WTC11 (cell line): Measurements from ENCODE around the gene TEC. TPM values are rescaled to one million over a fixed set of nuclear protein-coding genes. Genes with fewer than 3 reads are reported as not detected.
A peak's percentile ranks its signal among the peaks of the same experiment; 100 is the strongest.

ENCODE experiments used
- ATAC-seq: fragments of 200-7000 bp; cut with Tn5 transposase; 2 replicates; pipeline ENCODE4 v1.10.0; 2021; ENCODE audit warnings: mild to moderate bottlenecking, moderate library complexity
- CTCF ChIA-PET: fragments of 300-600 bp; sonication (Branson Sonifier 250); formaldehyde crosslinking; loops from one replicate; lab custom pipeline; 2021; ENCODE audit warnings: antibody characterized with exemption; lab: Charles Lee
- POLR2A ChIA-PET: fragments of 350-600 bp; sonication (Branson Sonifier 250); formaldehyde crosslinking; loops from one replicate; lab custom pipeline; 2021; ENCODE audit warnings: antibody characterized with exemption; lab: Charles Lee
- DNase-seq: peaks from one replicate; pipeline ENCODE4 v3.0.0; 2021; ENCODE audit warnings: low spot score
- H3K27ac Mint-ChIP-seq: 2 replicates; pipeline ENCODE4 v1.8.0; 2021; ENCODE audit warnings: mixed read lengths
- H3K27me3 Mint-ChIP-seq: 2 replicates; pipeline ENCODE4 v1.8.0; 2021; ENCODE audit warnings: low read depth, mild to moderate bottlenecking, moderate library complexity, mixed read lengths
- H3K36me3 Mint-ChIP-seq: 2 replicates; pipeline ENCODE4 v1.8.0; 2021; ENCODE audit warnings: mixed read lengths
- H3K4me1 Mint-ChIP-seq: 2 replicates; pipeline ENCODE4 v1.8.0; 2022; ENCODE audit warnings: mixed read lengths
- H3K4me3 Mint-ChIP-seq: 2 replicates; pipeline ENCODE4 v1.8.0; 2021; ENCODE audit warnings: mild to moderate bottlenecking, moderate library complexity, mixed read lengths
- H3K9me3 Mint-ChIP-seq: 2 replicates; pipeline ENCODE4 v1.8.0; 2021; ENCODE audit warnings: mixed read lengths
- CBFB ChIP-seq: sonication (generic); formaldehyde crosslinking; IDR thresholded peaks from 2 replicates; pipeline ENCODE4 v1.8.1; 2022; ENCODE audit warnings: mild to moderate bottlenecking, low read depth, missing genetic modification reagents
- CREB1 ChIP-seq: sonication (generic); formaldehyde crosslinking; IDR thresholded peaks from 2 replicates; pipeline ENCODE4 v1.8.0; 2023; ENCODE audit warnings: mild to moderate bottlenecking, missing genetic modification reagents
- ESRRA ChIP-seq: sonication (generic); formaldehyde crosslinking; IDR thresholded peaks from 2 replicates; pipeline ENCODE4 v1.8.1; 2022; ENCODE audit warnings: mild to moderate bottlenecking, missing genetic modification reagents, borderline replicate concordance
- FOXJ3 ChIP-seq: sonication (generic); formaldehyde crosslinking; IDR thresholded peaks from 2 replicates; pipeline ENCODE4 v1.9.0; 2021; ENCODE audit warnings: missing genetic modification reagents, mild to moderate bottlenecking, borderline replicate concordance
- FOXK1 ChIP-seq: sonication (generic); formaldehyde crosslinking; IDR thresholded peaks from 2 replicates; pipeline ENCODE4 v1.8.0; 2022; ENCODE audit warnings: mild to moderate bottlenecking, moderate library complexity, missing genetic modification reagents
- JUN ChIP-seq: sonication (generic); formaldehyde crosslinking; IDR thresholded peaks from 2 replicates; pipeline ENCODE4 v1.8.0; 2023; ENCODE audit warnings: mild to moderate bottlenecking, missing genetic modification reagents
- PRRX2 ChIP-seq: fragments of 250-450 bp; sonication (Bioruptor Pico); IDR thresholded peaks from 2 replicates; pipeline ENCODE4 v1.8.0; 2021; ENCODE audit warnings: mild to moderate bottlenecking
- SOX15 ChIP-seq: fragments of 250-450 bp; sonication (Bioruptor Pico); IDR thresholded peaks from 2 replicates; pipeline ENCODE4 v1.9.0; 2021; ENCODE audit warnings: mild to moderate bottlenecking
- USF2 ChIP-seq: sonication (generic); formaldehyde crosslinking; IDR thresholded peaks from 2 replicates; pipeline ENCODE4 v1.8.1; 2023; ENCODE audit warnings: mild to moderate bottlenecking, missing genetic modification reagents, moderate library complexity
- ZNF121 ChIP-seq: sonication (generic); formaldehyde crosslinking; IDR thresholded peaks from 2 replicates; pipeline ENCODE4 v1.8.0; 2023; ENCODE audit warnings: missing genetic modification reagents
- ZNF263 ChIP-seq: sonication (generic); formaldehyde crosslinking; IDR thresholded peaks from 2 replicates; pipeline ENCODE4 v1.8.1; 2022; ENCODE audit warnings: low read depth, mild to moderate bottlenecking, moderate library complexity, missing genetic modification reagents
- ZNF317 ChIP-seq: sonication (generic); formaldehyde crosslinking; IDR thresholded peaks from 2 replicates; pipeline ENCODE4 v1.8.1; 2023; ENCODE audit warnings: low read depth, mild to moderate bottlenecking, moderate library complexity, missing genetic modification reagents, borderline replicate concordance
- ZNF425 ChIP-seq: fragments of 250-450 bp; sonication (Bioruptor Pico); conservative IDR thresholded peaks from 2 replicates; pipeline ENCODE4 v1.9.0; 2021; ENCODE audit warnings: mild to moderate bottlenecking
- total RNA-seq: library from RNA; stranded (reverse); gene quantifications from 3 replicates; pipeline ENCODE4 v1.2.3, GENCODE V29; 2021
- TF ChIP-seq, protein P1 (sequence below): sonication (generic); formaldehyde crosslinking; IDR thresholded peaks from 2 replicates; pipeline ENCODE4 v1.8.1; 2023; ENCODE audit warnings: mild to moderate bottlenecking, moderate library complexity, missing genetic modification reagents
- TF ChIP-seq, protein P2 (sequence below): sonication (generic); formaldehyde crosslinking; IDR thresholded peaks from 2 replicates; pipeline ENCODE4 v1.8.1; 2022; ENCODE audit warnings: missing genetic modification reagents, borderline replicate concordance
- TF ChIP-seq, protein P3 (sequence below): sonication (generic); formaldehyde crosslinking; IDR thresholded peaks from 2 replicates; pipeline ENCODE4 v1.8.0; 2022; ENCODE audit warnings: mild to moderate bottlenecking, missing genetic modification reagents

Gene TEC
- total RNA-seq, 1 experiment from 2014 or later: 8.8 TPM

DNA sequence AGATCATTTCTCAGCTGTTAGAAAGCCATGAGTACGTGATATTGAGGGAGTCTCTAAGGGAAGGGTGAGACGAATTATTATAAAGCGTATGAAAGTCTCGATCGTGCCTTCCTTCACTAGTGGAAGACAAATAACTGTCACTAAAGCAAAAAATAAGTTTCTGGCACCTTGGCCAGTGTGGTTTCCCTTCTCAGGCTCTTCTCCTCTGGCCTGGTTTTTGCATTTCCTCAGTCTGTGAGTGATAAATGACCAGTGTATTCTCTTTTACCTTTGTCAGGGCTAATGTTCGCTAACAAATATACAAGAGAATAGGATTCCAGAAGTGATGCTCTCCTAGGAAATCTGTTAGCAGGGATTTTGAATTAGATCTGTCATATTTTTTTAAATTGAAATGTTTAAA is 155.2 kb downstream of the TEC start:
- no peak for TF ChIP-seq ZNF425 (CRISPR knock-in tag)
- no peak for TF ChIP-seq FOXJ3 (CRISPR knock-in tag)
- TF ChIP-seq ZNF317: no peak
- no peak for TF ChIP-seq FOXK1
- TF ChIP-seq ZNF263 (CRISPR knock-in tag): no peak
- TF ChIP-seq, protein P1, sequence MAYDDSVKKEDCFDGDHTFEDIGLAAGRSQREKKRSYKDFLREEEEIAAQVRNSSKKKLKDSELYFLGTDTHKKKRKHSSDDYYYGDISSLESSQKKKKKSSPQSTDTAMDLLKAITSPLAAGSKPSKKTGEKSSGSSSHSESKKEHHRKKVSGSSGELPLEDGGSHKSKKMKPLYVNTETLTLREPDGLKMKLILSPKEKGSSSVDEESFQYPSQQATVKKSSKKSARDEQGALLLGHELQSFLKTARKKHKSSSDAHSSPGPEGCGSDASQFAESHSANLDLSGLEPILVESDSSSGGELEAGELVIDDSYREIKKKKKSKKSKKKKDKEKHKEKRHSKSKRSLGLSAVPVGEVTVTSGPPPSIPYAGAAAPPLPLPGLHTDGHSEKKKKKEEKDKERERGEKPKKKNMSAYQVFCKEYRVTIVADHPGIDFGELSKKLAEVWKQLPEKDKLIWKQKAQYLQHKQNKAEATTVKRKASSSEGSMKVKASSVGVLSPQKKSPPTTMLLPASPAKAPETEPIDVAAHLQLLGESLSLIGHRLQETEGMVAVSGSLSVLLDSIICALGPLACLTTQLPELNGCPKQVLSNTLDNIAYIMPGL: no peak
- TF ChIP-seq USF2 (CRISPR knock-in tag): no peak
- no peak for TF ChIP-seq PRRX2 (CRISPR knock-in tag)
- TF ChIP-seq SOX15 (CRISPR knock-in tag): no peak
- no peak for TF ChIP-seq CREB1 (CRISPR knock-in tag)
- no peak for TF ChIP-seq ZNF121
- TF ChIP-seq ESRRA: no peak
- TF ChIP-seq CBFB (CRISPR knock-in tag): no peak
- TF ChIP-seq, protein P2, sequence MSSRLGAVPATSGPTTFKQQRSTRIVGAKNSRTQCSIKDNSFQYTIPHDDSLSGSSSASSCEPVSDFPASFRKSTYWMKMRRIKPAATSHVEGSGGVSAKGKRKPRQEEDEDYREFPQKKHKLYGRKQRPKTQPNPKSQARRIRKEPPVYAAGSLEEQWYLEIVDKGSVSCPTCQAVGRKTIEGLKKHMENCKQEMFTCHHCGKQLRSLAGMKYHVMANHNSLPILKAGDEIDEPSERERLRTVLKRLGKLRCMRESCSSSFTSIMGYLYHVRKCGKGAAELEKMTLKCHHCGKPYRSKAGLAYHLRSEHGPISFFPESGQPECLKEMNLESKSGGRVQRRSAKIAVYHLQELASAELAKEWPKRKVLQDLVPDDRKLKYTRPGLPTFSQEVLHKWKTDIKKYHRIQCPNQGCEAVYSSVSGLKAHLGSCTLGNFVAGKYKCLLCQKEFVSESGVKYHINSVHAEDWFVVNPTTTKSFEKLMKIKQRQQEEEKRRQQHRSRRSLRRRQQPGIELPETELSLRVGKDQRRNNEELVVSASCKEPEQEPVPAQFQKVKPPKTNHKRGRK (CRISPR knock-in tag): no peak
- TF ChIP-seq, protein P3, sequence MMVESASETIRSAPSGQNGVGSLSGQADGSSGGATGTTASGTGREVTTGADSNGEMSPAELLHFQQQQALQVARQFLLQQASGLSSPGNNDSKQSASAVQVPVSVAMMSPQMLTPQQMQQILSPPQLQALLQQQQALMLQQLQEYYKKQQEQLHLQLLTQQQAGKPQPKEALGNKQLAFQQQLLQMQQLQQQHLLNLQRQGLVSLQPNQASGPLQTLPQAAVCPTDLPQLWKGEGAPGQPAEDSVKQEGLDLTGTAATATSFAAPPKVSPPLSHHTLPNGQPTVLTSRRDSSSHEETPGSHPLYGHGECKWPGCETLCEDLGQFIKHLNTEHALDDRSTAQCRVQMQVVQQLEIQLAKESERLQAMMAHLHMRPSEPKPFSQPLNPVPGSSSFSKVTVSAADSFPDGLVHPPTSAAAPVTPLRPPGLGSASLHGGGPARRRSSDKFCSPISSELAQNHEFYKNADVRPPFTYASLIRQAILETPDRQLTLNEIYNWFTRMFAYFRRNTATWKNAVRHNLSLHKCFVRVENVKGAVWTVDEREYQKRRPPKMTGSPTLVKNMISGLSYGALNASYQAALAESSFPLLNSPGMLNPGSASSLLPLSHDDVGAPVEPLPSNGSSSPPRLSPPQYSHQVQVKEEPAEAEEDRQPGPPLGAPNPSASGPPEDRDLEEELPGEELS (CRISPR knock-in tag): no peak
- Mint-ChIP-seq H3K27ac (no peak overlapping the region), H3K27me3 (peaks cover 3% of the 10 kb centered on the region; the same call in 1 of the 2 replicates), H3K9me3 (no peaks in the 10 kb centered on the region), H3K36me3 (no peaks in the 10 kb centered on the region), H3K4me3 (no peak overlapping the region), H3K4me1 (peaks cover 53% of the 10 kb centered on the region)
- DNase-seq: no peak
- ChIA-PET CTCF (interaction anchor here (2.4 kb wide), 1 partner anchor 13 kb away, joined by 6 read pairs; no protein-coding TSS in a partner anchor), POLR2A (no interaction called here)
- ATAC-seq: no peak

GRCh38 chr4:48112017-48112667 is 157.5 kb downstream of the TEC start:
- Mint-ChIP-seq H3K36me3 (no peaks in the 10 kb centered on the region), H3K9me3 (no peaks in the 10 kb centered on the region), H3K4me1 (peaks cover 54% of the 10 kb centered on the region), H3K27me3 (peaks cover 3% of the 10 kb centered on the region; the same call in 1 of the 2 replicates), H3K4me3 (no peak overlapping the region), H3K27ac (peak overlapping the region; percentile 59; the same call in 1 of the 2 replicates)
- no peak for TF ChIP-seq JUN (CRISPR knock-in tag)
- TF ChIP-seq, protein P3 (CRISPR knock-in tag): no peak
- ChIA-PET POLR2A (no interaction called here), CTCF (no interaction called here)
- DNase-seq (no peak), ATAC-seq (no peak; the same call in 1 of the 2 replicates)
